ENCODE results near the gene PRMT2. TPM values are rescaled to one million over a fixed set of nuclear protein-coding genes. Genes with fewer than 3 reads are reported as not detected.
"Not testable (repeated sequence)": the region's sequence is repeated elsewhere in the genome, so short reads cannot be mapped to it uniquely, and the experiment has no call there.

The PRMT2 gene
- total RNA-seq, 2 donors from 2014 or later: 73.6 to 87.1 TPM

DNA sequence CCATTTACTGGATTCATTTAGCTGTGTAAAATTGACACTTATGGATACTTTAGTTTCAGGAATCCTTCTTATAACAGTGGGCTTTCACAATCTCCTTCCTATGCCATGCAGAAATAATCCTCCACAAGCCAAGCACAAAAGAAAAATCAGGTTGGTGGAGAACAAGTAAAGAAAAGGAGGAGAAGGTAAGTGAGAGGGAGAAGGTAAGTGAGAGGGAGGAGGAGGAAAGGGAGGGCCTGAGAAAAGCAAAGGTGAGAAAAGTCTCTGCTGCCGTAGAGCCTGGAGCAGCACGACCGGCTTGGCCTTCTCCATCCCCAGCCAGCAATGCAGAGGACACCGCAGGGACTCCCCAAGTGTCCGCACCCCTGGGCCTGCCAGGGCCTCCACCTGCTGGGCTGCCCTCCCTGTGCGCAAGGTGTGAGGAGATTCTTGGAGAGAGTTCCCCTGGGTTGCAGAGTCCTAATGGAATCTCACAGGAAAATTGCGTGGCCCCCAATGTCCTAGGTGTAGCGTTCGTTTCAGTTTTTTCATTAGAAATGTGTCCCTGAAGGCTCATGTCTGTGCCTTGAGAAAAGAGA lies 39.0 kb downstream of the PRMT2 start:
- 90 to 94% methylated on average over 8 to 9 of the region's 9 CpGs for WGBS, 2 experiments (ENCODE audit: insufficient coverage in 1 of 2, insufficient read length in 1 of 2)
- H3K4me1 Mint-ChIP-seq: no peaks in the 10 kb centered on the region
- peaks cover 31% of the 10 kb centered on the region for H3K27me3 Mint-ChIP-seq (ENCODE audit: insufficient read depth)

DNA sequence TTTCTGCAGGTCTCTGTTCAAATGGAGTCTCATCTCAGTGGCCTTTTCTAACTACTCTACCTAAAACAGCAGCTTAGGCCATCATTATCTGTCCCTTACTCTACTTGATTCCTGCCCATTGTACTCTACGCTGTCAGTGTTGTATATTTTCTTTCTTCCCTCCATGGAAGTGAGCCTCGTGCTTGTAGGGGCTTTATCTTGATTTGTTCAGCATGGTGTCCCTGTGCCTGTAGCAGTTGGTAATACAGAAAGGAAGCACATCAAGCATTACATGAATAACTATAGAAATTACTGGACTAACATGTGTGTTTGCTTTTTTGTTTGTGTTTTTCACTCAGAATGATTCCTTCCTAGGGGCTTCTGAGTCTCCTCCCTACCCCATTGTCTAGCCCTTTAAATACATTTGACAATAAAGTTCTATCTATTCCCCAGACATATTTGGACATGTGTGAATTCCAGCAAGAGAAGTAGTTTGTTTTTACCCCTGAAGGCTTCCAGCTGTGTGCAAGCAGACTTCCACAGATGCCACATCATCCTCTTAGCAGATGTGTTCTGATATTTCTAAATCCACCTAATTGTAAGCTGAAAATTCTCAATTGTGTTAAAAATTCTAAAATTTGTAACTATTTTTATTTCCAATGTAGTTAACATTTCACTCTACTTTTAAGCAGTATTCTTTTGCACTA lies 40.3 kb downstream of the PRMT2 start:
- H3K36me3 ChIP-seq (ENCODE audit: control insufficient read depth, insufficient read depth, low read length): no peaks in the 10 kb centered on the region
- H3K27me3 Mint-ChIP-seq (ENCODE audit: insufficient read depth): peaks cover 21% of the 10 kb centered on the region
- no peak overlapping the region for H3K4me3 ChIP-seq (ENCODE audit: low read length)
- H3K27ac Mint-ChIP-seq: no peak overlapping the region
- no peaks in the 10 kb centered on the region for H3K4me1 Mint-ChIP-seq
- H3K27me3 ChIP-seq (ENCODE audit: control insufficient read depth, insufficient read depth, low read length, poor library complexity, severe bottlenecking): peaks cover under 1% of the 10 kb centered on the region
- WGBS, 2 experiments (ENCODE audit: insufficient coverage in 1 of 2, insufficient read length in 1 of 2): 40 to 89% methylated on average over 1 to 2 of the region's 2 CpGs
- H3K9me3 ChIP-seq (ENCODE audit: control insufficient read depth, low read length): no peaks in the 10 kb centered on the region
- no peaks in the 10 kb centered on the region for H3K36me3 Mint-ChIP-seq (ENCODE audit: low read depth)
- H3K4me1 ChIP-seq (ENCODE audit: control insufficient read depth, insufficient read depth, low read length): peaks cover 2% of the 10 kb centered on the region
- no peak overlapping the region for H3K9ac ChIP-seq (ENCODE audit: extremely low read depth, low read length, poor library complexity, severe bottlenecking)
- no peaks in the 10 kb centered on the region for H3K9me3 Mint-ChIP-seq
- H3K4me3 Mint-ChIP-seq: no peak overlapping the region
- TF ChIP-seq, protein P1, sequence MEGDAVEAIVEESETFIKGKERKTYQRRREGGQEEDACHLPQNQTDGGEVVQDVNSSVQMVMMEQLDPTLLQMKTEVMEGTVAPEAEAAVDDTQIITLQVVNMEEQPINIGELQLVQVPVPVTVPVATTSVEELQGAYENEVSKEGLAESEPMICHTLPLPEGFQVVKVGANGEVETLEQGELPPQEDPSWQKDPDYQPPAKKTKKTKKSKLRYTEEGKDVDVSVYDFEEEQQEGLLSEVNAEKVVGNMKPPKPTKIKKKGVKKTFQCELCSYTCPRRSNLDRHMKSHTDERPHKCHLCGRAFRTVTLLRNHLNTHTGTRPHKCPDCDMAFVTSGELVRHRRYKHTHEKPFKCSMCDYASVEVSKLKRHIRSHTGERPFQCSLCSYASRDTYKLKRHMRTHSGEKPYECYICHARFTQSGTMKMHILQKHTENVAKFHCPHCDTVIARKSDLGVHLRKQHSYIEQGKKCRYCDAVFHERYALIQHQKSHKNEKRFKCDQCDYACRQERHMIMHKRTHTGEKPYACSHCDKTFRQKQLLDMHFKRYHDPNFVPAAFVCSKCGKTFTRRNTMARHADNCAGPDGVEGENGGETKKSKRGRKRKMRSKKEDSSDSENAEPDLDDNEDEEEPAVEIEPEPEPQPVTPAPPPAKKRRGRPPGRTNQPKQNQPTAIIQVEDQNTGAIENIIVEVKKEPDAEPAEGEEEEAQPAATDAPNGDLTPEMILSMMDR (conservative IDR thresholded peaks at IDR 0.05): no peak
- H3K27ac ChIP-seq (ENCODE audit: low read depth, low read length): no peak overlapping the region
- no peak for DNase-seq

More for the DNA sequence above, 39.0 kb downstream of the PRMT2 start:
- Histone ChIP-seq H3K36me3 (ENCODE audit: control insufficient read depth, insufficient read depth, low read length) (no peaks in the 10 kb centered on the region), H3K4me1 (ENCODE audit: control insufficient read depth, insufficient read depth, low read length) (no peaks in the 10 kb centered on the region), H3K27ac (ENCODE audit: low read depth, low read length) (no peak overlapping the region), H3K9me3 (ENCODE audit: control insufficient read depth, low read length) (no peaks in the 10 kb centered on the region), H3K9ac (ENCODE audit: extremely low read depth, low read length, poor library complexity, severe bottlenecking) (no peak overlapping the region), H3K27me3 (ENCODE audit: control insufficient read depth, insufficient read depth, low read length, poor library complexity, severe bottlenecking) (peaks cover 6% of the 10 kb centered on the region), H3K4me3 (ENCODE audit: low read length) (no peak overlapping the region)
- Mint-ChIP-seq H3K27ac (no peak overlapping the region), H3K36me3 (ENCODE audit: low read depth) (no peaks in the 10 kb centered on the region), H3K4me3 (no peak overlapping the region), H3K9me3 (no peaks in the 10 kb centered on the region)
- peak; percentile 36 for DNase-seq
- TF ChIP-seq, protein P1 (conservative IDR thresholded peaks at IDR 0.05): no peak

DNA sequence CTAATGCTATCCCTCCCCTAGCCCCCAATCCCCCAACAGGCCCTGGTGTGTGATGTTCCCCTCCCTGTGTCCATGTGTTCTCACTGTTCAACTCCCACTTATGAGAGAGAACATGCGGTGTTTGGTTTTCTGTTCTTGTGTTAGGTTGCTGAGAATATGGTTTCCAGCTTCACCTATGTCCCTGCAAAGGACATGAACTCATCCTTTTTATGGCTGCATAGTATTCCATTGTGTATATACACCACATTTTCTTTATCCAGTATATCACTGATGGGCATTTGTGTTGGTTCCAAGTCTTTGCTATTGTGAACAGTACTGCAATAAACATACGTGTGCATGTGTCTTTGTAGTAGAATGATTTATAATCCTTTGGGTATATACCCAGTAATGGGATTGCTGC lies 41.1 kb downstream of the PRMT2 start:
- H3K27me3 ChIP-seq (ENCODE audit: control insufficient read depth, insufficient read depth, low read length, poor library complexity, severe bottlenecking); H3K9me3 Mint-ChIP-seq; H3K4me3 ChIP-seq (ENCODE audit: low read length); H3K9me3 ChIP-seq (ENCODE audit: control insufficient read depth, low read length); H3K36me3 ChIP-seq (ENCODE audit: control insufficient read depth, insufficient read depth, low read length); H3K36me3 Mint-ChIP-seq (ENCODE audit: low read depth); H3K4me3 Mint-ChIP-seq; H3K9ac ChIP-seq (ENCODE audit: extremely low read depth, low read length, poor library complexity, severe bottlenecking); H3K4me1 ChIP-seq (ENCODE audit: control insufficient read depth, insufficient read depth, low read length); DNase-seq; H3K27ac ChIP-seq (ENCODE audit: low read depth, low read length); H3K4me1 Mint-ChIP-seq; H3K27ac Mint-ChIP-seq: not testable (repeated sequence)
- 94 to 100% methylated on average over 1 to 2 of the region's 2 CpGs for WGBS, 2 experiments (ENCODE audit: insufficient coverage in 1 of 2, insufficient read length in 1 of 2)
- peaks cover 18% of the 10 kb centered on the region for H3K27me3 Mint-ChIP-seq (ENCODE audit: insufficient read depth)

DNA sequence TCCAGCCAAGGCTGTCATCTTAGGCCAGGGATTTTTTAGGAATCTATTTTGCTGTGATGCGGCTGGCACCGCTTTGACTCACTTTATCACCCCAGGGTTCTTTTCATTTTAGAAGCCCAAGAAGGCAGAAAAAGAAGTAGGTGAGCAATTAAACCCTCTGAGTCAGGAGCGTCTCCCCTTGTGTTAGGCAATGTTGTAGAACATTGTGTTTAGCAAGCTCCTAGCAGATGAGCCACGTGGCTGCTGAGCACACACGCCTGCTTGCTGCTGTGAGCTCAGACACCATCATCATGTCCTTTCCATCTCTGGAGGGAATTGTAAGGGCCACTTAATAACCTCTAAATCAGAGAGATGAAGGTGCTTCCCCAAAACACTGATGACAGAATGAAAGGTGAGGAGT lies 46.1 kb downstream of the PRMT2 start:
- not testable (repeated sequence) for H3K36me3 Mint-ChIP-seq (ENCODE audit: low read depth); H3K27me3 ChIP-seq (ENCODE audit: control insufficient read depth, insufficient read depth, low read length, poor library complexity, severe bottlenecking); H3K9me3 Mint-ChIP-seq; H3K36me3 ChIP-seq (ENCODE audit: control insufficient read depth, insufficient read depth, low read length); H3K4me3 ChIP-seq (ENCODE audit: low read length); H3K27ac Mint-ChIP-seq; H3K27ac ChIP-seq (ENCODE audit: low read depth, low read length); H3K4me3 Mint-ChIP-seq; H3K9ac ChIP-seq (ENCODE audit: extremely low read depth, low read length, poor library complexity, severe bottlenecking); H3K4me1 Mint-ChIP-seq; DNase-seq; H3K4me1 ChIP-seq (ENCODE audit: control insufficient read depth, insufficient read depth, low read length); H3K9me3 ChIP-seq (ENCODE audit: control insufficient read depth, low read length)
- WGBS, 2 experiments (ENCODE audit: insufficient coverage in 1 of 2, insufficient read length in 1 of 2): 82 to 88% methylated on average over 2 to 5 of the region's 5 CpGs
- peaks cover 18% of the 10 kb centered on the region for H3K27me3 Mint-ChIP-seq (ENCODE audit: insufficient read depth)

DNA sequence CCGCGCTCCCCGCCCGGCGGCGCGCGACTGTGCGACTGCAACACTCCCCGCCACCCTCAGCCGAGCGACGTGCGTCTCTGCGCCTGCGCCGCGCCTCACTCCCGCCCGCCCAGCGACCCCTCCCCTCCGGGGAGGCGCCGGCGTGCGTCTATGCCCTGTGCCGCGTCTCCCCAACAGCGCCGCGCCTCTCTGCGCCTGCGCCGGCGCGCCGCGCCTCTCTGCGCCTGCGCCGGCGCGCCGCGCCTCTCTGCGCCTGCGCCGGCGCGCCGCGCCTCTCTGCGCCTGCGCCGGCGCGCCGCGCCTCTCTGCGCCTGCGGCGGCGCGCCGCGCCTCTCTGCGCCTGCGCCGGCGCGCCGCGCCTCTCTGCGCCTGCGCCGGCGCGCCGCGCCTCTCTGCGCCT lies 63.2 kb downstream of the PRMT2 start:
- not testable (repeated sequence) for H3K9ac ChIP-seq (ENCODE audit: extremely low read depth, low read length, poor library complexity, severe bottlenecking); H3K4me1 ChIP-seq (ENCODE audit: control insufficient read depth, insufficient read depth, low read length); H3K36me3 Mint-ChIP-seq (ENCODE audit: low read depth); H3K27me3 ChIP-seq (ENCODE audit: control insufficient read depth, insufficient read depth, low read length, poor library complexity, severe bottlenecking); H3K4me3 ChIP-seq (ENCODE audit: low read length); H3K9me3 ChIP-seq (ENCODE audit: control insufficient read depth, low read length); H3K27ac Mint-ChIP-seq; H3K4me1 Mint-ChIP-seq; H3K36me3 ChIP-seq (ENCODE audit: control insufficient read depth, insufficient read depth, low read length); H3K27me3 Mint-ChIP-seq (ENCODE audit: insufficient read depth); H3K9me3 Mint-ChIP-seq; DNase-seq; H3K27ac ChIP-seq (ENCODE audit: low read depth, low read length); H3K4me3 Mint-ChIP-seq
- WGBS, 2 experiments (ENCODE audit: insufficient coverage in 1 of 2, insufficient read length in 1 of 2): no CpG with 5 or more reads among the region's 81 CpGs

DNA sequence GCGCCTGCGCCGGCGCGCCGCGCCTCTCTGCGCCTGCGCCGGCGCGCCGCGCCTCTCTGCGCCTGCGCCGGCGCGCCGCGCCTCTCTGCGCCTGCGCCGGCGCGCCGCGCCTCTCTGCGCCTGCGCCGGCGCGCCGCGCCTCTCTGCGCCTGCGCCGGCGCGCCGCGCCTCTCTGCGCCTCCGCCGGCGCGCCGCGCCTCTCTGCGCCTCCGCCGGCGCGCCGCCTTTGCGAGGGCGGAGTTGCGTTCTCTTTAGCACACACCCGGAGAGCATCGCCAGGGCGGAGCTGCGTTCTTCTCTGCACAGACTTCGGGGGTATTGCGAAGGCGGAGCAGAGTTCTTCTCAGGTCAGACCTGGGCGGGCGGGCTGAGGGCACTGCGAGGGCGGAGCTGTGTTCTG lies 63.6 kb downstream of the PRMT2 start:
- H3K4me1 Mint-ChIP-seq; DNase-seq; H3K27ac Mint-ChIP-seq; H3K27me3 Mint-ChIP-seq (ENCODE audit: insufficient read depth); H3K9me3 ChIP-seq (ENCODE audit: control insufficient read depth, low read length); H3K9me3 Mint-ChIP-seq; H3K27ac ChIP-seq (ENCODE audit: low read depth, low read length); H3K27me3 ChIP-seq (ENCODE audit: control insufficient read depth, insufficient read depth, low read length, poor library complexity, severe bottlenecking); H3K4me3 Mint-ChIP-seq; H3K9ac ChIP-seq (ENCODE audit: extremely low read depth, low read length, poor library complexity, severe bottlenecking); H3K36me3 Mint-ChIP-seq (ENCODE audit: low read depth); H3K4me3 ChIP-seq (ENCODE audit: low read length); H3K36me3 ChIP-seq (ENCODE audit: control insufficient read depth, insufficient read depth, low read length); H3K4me1 ChIP-seq (ENCODE audit: control insufficient read depth, insufficient read depth, low read length): not testable (repeated sequence)
- 97% methylated on average over 16 of the region's 69 CpGs; no CpG with 5 or more reads in 1 of the 2 experiments for WGBS, 2 experiments (ENCODE audit: insufficient coverage in 1 of 2, insufficient read length in 1 of 2)

Data from endodermal cell (in vitro differentiated cells).